Body of pancreas (tissue), 4 donors: ENCODE measurements around the gene KIAA1328. TPM values are rescaled to one million over a fixed set of nuclear protein-coding genes. Genes with fewer than 3 reads are reported as not detected.

ENCODE experiments used
- ATAC-seq: fragments of 150-250 bp; one replicate; pipeline ENCODE4 v1.9.1; 2016
- DNase-seq, 4 donors: peaks; one replicate each; pipeline ENCODE4 v3.0.0-alpha.2; 2019
- H3K27ac ChIP-seq, 4 donors: fragments of 200-600 bp; sonication (generic); 1 replicate in 3 of 4; 2 replicates in 1 of 4; pipeline versions ENCODE4 v1.5.1 to v1.6.1; 2016 to 2019; ENCODE audit warnings: mild to moderate bottlenecking in 1 of 4, mixed read lengths in 1 of 4, moderate library complexity in 1 of 4
- H3K27me3 ChIP-seq, 2 donors: fragments of 200-600 bp; sonication (generic); one replicate each; pipeline ENCODE4 v1.6.0; 2016; ENCODE audit warnings: mild to moderate bottlenecking in 1 of 2
- H3K36me3 ChIP-seq, 2 donors: fragments of 200-600 bp; sonication (generic); replicated peaks in 1 of 2; 2 replicates each; pipeline ENCODE4 v1.5.1; 2016; ENCODE audit warnings: low read depth in 2 of 2; ENCODE audit not compliant: insufficient read depth in 1 of 2
- H3K4me1 ChIP-seq: fragments of 200-600 bp; sonication (generic); one replicate; pipeline ENCODE4 v1.6.0; 2016
- H3K4me3 ChIP-seq, 2 donors: fragments of 200-600 bp; sonication (generic); 1 replicate in 1 of 2; 2 replicates in 1 of 2; pipeline ENCODE4 v1.5.1; 2016 to 2019
- H3K9me3 ChIP-seq, 3 donors: fragments of 200-600 bp; sonication (generic); 1 replicate in 2 of 3; 2 replicates in 1 of 3; pipeline ENCODE4 v1.5.1; 2016
- CTCF ChIP-seq, 7 experiments: fragments of 450-650 bp in 4 of 7; fragments of 200-600 bp in 3 of 7; sonication (generic) in 3 of 7; IDR thresholded peaks; one replicate each; pipeline ENCODE4 v1.5.1; 2016 to 2019; ENCODE audit warnings: antibody characterized with exemption in 7 of 7
- POLR2A ChIP-seq, 3 donors: fragments of 450-650 bp; IDR thresholded peaks; one replicate each; pipeline ENCODE4 v1.6.1; 2016; ENCODE audit warnings: antibody characterized with exemption in 3 of 3, mild to moderate bottlenecking in 2 of 3
- WGBS, 2 donors: methylation state at CpG; one replicate each; pipeline ENCODE4 v1.1.5; 2017; 5-methylcytosine and 5-hydroxymethylcytosine counted together
- intact Hi-C: fragments of 100-400 bp; cut with DNase I; formaldehyde crosslinking; loops from one replicate; pipeline ENCODE4 v1.15.1; 2023
- total RNA-seq, 2 donors: library from RNA; depleted of rRNA; stranded (reverse); fragments of >200 nt; gene quantifications; one replicate each; pipeline ENCODE4 v1.1.0, GENCODE V29; 2016

KIAA1328 gene
- total RNA-seq, 2 donors from 2014 or later = 10.9 to 21.8 TPM

DNA sequence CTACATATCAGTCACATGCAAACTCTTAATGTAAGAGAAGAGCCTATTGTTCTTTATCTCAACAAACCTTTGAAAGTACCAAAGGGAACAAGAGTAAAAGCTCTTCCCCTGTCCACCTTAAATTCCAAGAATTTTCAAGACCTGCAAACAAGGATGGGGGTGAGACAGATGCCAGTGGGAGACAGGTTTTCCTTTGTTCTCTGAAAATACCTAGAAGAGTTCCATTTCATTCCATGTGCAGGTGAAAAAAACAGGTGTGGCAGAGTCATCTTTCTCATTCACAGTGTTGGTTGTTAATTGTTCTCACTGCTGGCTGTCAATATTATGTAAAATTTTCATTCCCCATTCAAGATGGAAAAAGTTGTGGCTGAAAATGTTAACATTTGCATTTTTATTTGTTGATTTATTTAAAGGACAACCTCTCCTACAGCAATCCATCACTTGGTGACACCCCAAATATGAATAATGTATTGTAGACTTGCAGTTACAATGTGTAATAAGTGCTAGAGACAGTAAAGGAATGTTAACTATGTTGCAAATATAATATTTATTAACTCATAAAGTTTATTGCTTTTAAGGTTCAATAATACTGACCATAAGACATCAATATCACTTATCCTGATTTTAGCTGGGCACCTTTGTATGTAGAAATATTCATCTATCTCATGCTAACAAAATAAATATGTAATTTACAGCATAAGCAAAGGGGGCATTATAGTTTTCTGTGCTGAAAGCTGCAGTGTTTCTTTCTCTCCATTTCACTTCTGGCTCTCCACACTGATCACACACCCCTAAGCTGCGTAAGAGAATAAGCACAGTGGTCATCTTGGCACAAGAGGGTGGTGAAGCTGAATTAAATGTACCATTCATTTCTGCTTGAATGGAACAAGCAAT is 347.0 kb downstream of the KIAA1328 start:
- no peak for ATAC-seq
- H3K4me1 ChIP-seq = peaks cover 20% of the 10 kb centered on the region
- intact Hi-C loops = no loop called here

DNA sequence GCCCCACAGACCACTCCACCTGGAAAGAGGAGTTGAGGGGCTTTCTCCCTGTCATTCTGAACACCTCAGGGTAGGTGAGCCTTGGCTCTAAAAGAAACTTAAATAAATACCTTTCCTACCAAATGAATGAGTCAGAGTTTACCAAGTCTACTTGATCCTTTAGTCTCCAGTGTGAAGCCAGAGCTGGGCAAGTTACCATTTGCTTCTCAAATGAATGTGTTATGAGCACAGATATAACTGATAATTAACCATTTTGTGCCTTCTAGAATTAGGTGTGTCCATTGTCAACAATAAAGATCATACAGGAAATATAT is 347.7 kb downstream of the KIAA1328 start:
- no peaks in the 10 kb centered on the region for H3K27me3 ChIP-seq
- H3K9me3 ChIP-seq = no peaks in the 10 kb centered on the region
- peaks cover 20% of the 10 kb centered on the region for H3K4me1 ChIP-seq
- H3K27ac ChIP-seq = no peak overlapping the region
- DNase-seq (peak in 1 of 4 donors; percentile 31), ATAC-seq (no peak)
- H3K4me3 ChIP-seq = no peak overlapping the region
- H3K36me3 ChIP-seq = no peaks in the 10 kb centered on the region
- no peak for TF ChIP-seq CTCF (IDR thresholded peaks at IDR 0.05)
- no peak for TF ChIP-seq POLR2A (IDR thresholded peaks at IDR 0.05)
- intact Hi-C loops = no loop called here

More for the DNA sequence above, 347.0 kb downstream of the KIAA1328 start:
- no peaks in the 10 kb centered on the region for H3K9me3 ChIP-seq
- no peak for DNase-seq
- 78 to 95% methylated on average over 1 of the region's 1 CpG for WGBS, 2 donors
- H3K36me3 ChIP-seq = no peaks in the 10 kb centered on the region
- TF ChIP-seq POLR2A (IDR thresholded peaks at IDR 0.05) = no peak
- no peak for TF ChIP-seq CTCF (IDR thresholded peaks at IDR 0.05)
- H3K27ac ChIP-seq = no peak overlapping the region
- no peaks in the 10 kb centered on the region for H3K27me3 ChIP-seq
- H3K4me3 ChIP-seq = no peak overlapping the region

- peak; percentile 94 for ATAC-seq
Observed at GRCh38 chr18:37179384-37179783, 350.5 kb downstream of the KIAA1328 start.

GRCh38 chr18:37180086-37180485 is 351.2 kb downstream of the KIAA1328 start:
- WGBS, 2 donors = 35 to 40% methylated on average over 5 of the region's 5 CpGs
- H3K27ac ChIP-seq = peak overlapping the region; percentile 17 to 70 (median 58)
- ATAC-seq = peak; percentile 68

More at GRCh38 chr18:37179384-37179783, 350.5 kb downstream of the KIAA1328 start:
- DNase-seq = peak; percentile 57 to 81 (median 78)
- intact Hi-C loops = no loop called here
- Histone ChIP-seq H3K9me3 (no peaks in the 10 kb centered on the region), H3K36me3 (no peaks in the 10 kb centered on the region), H3K4me3 (no peak overlapping the region), H3K27me3 (no peaks in the 10 kb centered on the region), H3K27ac (peak overlapping the region; percentile 17 to 70 (median 58)), H3K4me1 (peaks cover 20% of the 10 kb centered on the region)
- TF ChIP-seq POLR2A (IDR thresholded peaks at IDR 0.05) (no peak), CTCF (IDR thresholded peaks at IDR 0.05) (no peak)

More at GRCh38 chr18:37180086-37180485, 351.2 kb downstream of the KIAA1328 start:
- no peak for DNase-seq
- TF ChIP-seq CTCF (IDR thresholded peaks at IDR 0.05) = no peak
- no peak for TF ChIP-seq POLR2A (IDR thresholded peaks at IDR 0.05)
- intact Hi-C loops = no loop called here
- Histone ChIP-seq H3K27me3 (no peaks in the 10 kb centered on the region), H3K36me3 (no peaks in the 10 kb centered on the region), H3K4me3 (no peak overlapping the region), H3K9me3 (no peaks in the 10 kb centered on the region), H3K4me1 (peaks cover 20% of the 10 kb centered on the region)
